Measurements from ENCODE around the gene DIP2B.
"Not testable (repeated sequence)": the region's sequence is repeated elsewhere in the genome, so short reads cannot be mapped to it uniquely, and the experiment has no call there.

Gene DIP2B

DNA sequence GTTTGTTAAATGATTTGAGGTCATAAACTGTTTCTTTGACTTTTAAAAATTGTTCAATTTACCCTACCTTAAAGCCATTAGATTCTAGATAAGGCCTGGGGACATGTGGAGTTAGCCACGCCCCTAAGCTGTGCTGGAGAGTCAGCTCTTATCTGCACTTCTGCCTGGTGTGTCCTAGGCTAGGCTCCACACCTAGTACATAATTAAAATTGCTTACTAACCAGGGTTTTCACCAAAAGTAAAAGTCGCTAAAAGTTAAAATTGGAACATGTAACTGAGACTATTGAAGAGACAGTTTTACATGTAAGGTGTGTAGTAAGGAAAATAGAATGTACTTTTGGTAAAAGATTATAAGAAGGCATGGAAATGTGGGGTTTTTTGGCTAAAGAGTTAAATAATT is 264.0 kb downstream of the DIP2B start:
- peak overlapping the region in 1 of 2 donors; percentile 23 for H3K27ac ChIP-seq (ENCODE audit: low read depth in 2 of 2, low read length in 2 of 2)

DNA sequence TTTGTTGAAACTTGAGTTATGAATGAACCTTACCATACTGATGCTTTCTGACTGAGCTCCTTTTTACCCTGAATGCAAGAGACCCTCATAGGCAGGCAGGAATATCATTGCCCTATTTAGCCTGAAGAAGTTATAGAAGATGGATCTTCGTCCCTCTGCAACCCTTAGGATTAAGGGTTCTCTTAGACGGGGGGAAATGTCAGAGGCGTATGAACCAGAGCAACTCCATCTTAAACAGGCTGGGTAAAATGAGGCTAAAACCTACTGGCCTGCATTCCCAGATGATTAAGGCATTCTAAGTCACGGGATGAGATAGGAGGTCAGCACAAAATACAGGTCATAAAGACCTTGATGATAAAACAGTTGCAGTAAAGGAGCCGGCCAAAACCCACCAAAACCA is 266.6 kb downstream of the DIP2B start:
- no peaks in the 10 kb centered on the region for H3K27me3 ChIP-seq (ENCODE audit: control insufficient read depth in 2 of 2, insufficient read depth in 2 of 2, low read length in 2 of 2)
- H3K4me3 ChIP-seq (ENCODE audit: low read length in 2 of 2): no peak overlapping the region
- H3K36me3 ChIP-seq (ENCODE audit: control insufficient read depth in 2 of 2, insufficient read depth in 2 of 2, low read length in 2 of 2): peaks cover 0 to 10% of the 10 kb centered on the region in 2 donors
- no peaks in the 10 kb centered on the region for H3K9me3 ChIP-seq (ENCODE audit: control insufficient read depth in 2 of 2, low read length in 2 of 2)
- no peak overlapping the region for H3K27ac ChIP-seq (ENCODE audit: low read depth in 2 of 2, low read length in 2 of 2)
- peaks cover 9 to 12% of the 10 kb centered on the region in 2 donors for H3K4me1 ChIP-seq (ENCODE audit: control insufficient read depth in 2 of 2, insufficient read depth in 2 of 2, low read length in 2 of 2)
- H3K9ac ChIP-seq (ENCODE audit: low read depth in 1 of 2, low read length in 2 of 2): no peak overlapping the region

More for the DNA sequence above, 264.0 kb downstream of the DIP2B start:
- Histone ChIP-seq H3K36me3 (ENCODE audit: control insufficient read depth in 2 of 2, insufficient read depth in 2 of 2, low read length in 2 of 2) (peaks cover 0 to 10% of the 10 kb centered on the region in 2 donors), H3K4me1 (ENCODE audit: control insufficient read depth in 2 of 2, insufficient read depth in 2 of 2, low read length in 2 of 2) (peaks cover 13 to 23% of the 10 kb centered on the region in 2 donors)
- H3K9me3 ChIP-seq (ENCODE audit: control insufficient read depth in 2 of 2, low read length in 2 of 2); H3K4me3 ChIP-seq (ENCODE audit: low read length in 2 of 2); H3K9ac ChIP-seq (ENCODE audit: low read depth in 1 of 2, low read length in 2 of 2); H3K27me3 ChIP-seq (ENCODE audit: control insufficient read depth in 2 of 2, insufficient read depth in 2 of 2, low read length in 2 of 2): not testable (repeated sequence)

DNA sequence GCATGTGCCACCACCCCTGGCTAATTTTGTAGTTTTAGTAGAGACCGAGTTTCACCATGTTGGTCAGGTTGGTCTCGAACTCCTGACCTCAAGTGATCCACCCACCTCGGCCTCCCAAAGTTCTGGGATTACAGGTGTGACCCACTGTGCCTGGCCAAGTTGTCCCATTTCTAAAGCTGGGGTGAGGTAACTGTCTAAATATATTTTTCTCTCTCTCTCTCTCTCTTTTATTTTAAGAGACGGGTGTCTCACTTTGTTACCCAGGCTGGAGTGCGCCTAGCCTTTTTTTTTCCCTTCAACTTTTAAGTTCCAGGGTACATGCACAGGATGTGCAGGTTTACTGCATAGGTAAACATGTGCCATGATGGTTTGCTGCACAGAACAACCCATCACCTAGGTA is 267.7 kb downstream of the DIP2B start:
- no peaks in the 10 kb centered on the region for H3K9me3 ChIP-seq (ENCODE audit: control insufficient read depth in 2 of 2, low read length in 2 of 2)
- H3K9ac ChIP-seq (ENCODE audit: low read depth in 1 of 2, low read length in 2 of 2): no peak overlapping the region
- peaks cover 11 to 14% of the 10 kb centered on the region in 2 donors for H3K4me1 ChIP-seq (ENCODE audit: control insufficient read depth in 2 of 2, insufficient read depth in 2 of 2, low read length in 2 of 2)
- H3K36me3 ChIP-seq (ENCODE audit: control insufficient read depth in 2 of 2, insufficient read depth in 2 of 2, low read length in 2 of 2): peaks cover 0 to 10% of the 10 kb centered on the region in 2 donors
- H3K27ac ChIP-seq (ENCODE audit: low read depth in 2 of 2, low read length in 2 of 2): no peak overlapping the region
- H3K27me3 ChIP-seq (ENCODE audit: control insufficient read depth in 2 of 2, insufficient read depth in 2 of 2, low read length in 2 of 2): no peaks in the 10 kb centered on the region
- no peak overlapping the region for H3K4me3 ChIP-seq (ENCODE audit: low read length in 2 of 2)

DNA sequence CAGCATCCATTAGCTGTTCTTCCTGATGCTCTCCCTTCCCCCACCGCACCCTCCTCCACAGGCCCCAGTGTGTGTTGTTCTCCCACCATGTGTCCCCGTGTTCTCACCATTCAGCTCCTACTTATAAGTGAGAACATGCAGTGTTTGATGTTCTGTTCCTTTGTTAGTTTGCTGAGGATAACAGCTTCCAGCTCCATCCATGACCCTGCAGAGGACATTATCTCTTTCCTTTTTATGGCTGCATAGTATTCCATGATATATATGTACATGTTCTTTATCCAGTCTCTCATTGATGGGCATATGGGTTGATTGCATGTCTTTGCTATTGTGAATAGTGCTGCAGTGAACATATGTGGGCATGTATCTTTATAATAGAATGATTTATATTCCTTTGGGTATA is 268.1 kb downstream of the DIP2B start:
- Histone ChIP-seq H3K4me1 (ENCODE audit: control insufficient read depth in 2 of 2, insufficient read depth in 2 of 2, low read length in 2 of 2) (peaks cover 10 to 17% of the 10 kb centered on the region in 2 donors), H3K4me3 (ENCODE audit: low read length in 2 of 2) (no peak overlapping the region), H3K27me3 (ENCODE audit: control insufficient read depth in 2 of 2, insufficient read depth in 2 of 2, low read length in 2 of 2) (no peaks in the 10 kb centered on the region), H3K36me3 (ENCODE audit: control insufficient read depth in 2 of 2, insufficient read depth in 2 of 2, low read length in 2 of 2) (peaks cover 0 to 10% of the 10 kb centered on the region in 2 donors), H3K9me3 (ENCODE audit: control insufficient read depth in 2 of 2, low read length in 2 of 2) (no peaks in the 10 kb centered on the region), H3K9ac (ENCODE audit: low read depth in 1 of 2, low read length in 2 of 2) (no peak overlapping the region), H3K27ac (ENCODE audit: low read depth in 2 of 2, low read length in 2 of 2) (no peak overlapping the region)

DNA sequence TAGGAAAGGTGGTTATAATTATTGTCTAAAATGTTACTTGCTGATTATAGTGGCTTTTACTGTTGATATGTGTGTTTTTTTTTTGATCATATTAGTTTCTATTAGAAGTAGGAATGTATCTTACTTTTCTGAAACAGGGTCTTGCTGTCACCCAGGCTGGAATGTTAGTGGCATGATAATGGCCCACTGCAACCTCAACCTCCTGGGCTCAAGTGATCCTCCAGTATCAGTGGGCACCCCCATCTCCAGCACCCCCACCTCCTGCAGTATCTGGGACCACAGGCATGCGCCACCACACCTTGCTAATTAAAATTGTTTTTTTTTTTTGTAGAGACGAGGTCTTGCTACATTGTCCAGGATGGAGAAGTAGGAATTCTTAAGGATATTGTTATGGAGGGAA is 270.5 kb downstream of the DIP2B start:
- Histone ChIP-seq H3K36me3 (ENCODE audit: control insufficient read depth in 2 of 2, insufficient read depth in 2 of 2, low read length in 2 of 2) (peaks cover 0 to 9% of the 10 kb centered on the region in 2 donors), H3K9ac (ENCODE audit: low read depth in 1 of 2, low read length in 2 of 2) (no peak overlapping the region), H3K9me3 (ENCODE audit: control insufficient read depth in 2 of 2, low read length in 2 of 2) (no peaks in the 10 kb centered on the region)

DNA sequence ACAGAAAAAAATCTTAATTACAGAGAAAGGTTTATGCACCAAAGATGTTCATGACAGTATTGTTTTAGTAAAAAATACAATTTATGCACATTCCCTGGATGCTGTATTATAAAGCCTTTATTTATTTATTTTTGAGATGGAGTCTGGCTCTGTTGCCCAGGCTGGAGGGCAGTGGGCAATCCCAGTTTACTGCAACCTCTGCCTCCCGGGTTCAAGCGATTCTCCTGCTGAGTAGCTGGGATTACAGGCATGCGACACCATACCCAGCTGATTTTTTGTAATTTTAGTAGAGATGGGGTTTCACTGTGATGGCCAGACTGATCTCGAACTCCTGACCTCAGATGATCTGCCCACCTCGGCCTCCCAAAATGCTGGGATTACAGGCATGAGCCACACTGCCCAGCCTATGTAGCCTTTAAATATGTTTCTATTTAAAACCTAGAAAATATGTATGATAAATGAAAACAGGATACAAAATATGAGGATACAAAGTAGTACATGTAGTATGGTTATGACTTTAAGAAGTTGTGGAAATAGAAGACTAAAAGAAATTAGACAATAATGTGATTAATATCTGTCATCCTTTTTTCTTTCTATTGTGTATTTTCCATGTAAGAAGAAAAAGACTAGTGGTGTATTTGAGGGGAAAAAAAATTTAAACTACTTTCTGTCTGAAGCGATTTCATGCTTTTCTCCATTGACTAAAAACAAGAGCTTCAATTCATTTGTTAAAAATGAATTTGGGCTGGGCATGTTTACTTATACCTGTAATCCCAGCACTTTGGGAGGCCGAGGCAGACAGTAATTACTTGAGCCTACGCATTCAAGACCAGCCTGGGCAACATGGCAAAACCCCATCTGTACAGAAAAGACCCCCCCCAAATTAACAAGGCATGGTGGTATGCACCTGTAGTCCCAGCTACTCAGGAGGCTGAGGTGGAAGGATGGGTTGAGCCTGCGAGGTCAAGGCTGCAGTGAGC is 272.3 kb downstream of the DIP2B start:
- H3K9ac ChIP-seq (ENCODE audit: low read depth in 1 of 2, low read length in 2 of 2): no peak overlapping the region
- H3K4me1 ChIP-seq (ENCODE audit: control insufficient read depth in 2 of 2, insufficient read depth in 2 of 2, low read length in 2 of 2): peaks cover 10 to 20% of the 10 kb centered on the region in 2 donors
- H3K4me3 ChIP-seq (ENCODE audit: low read length in 2 of 2): no peak overlapping the region
- no peaks in the 10 kb centered on the region for H3K9me3 ChIP-seq (ENCODE audit: control insufficient read depth in 2 of 2, low read length in 2 of 2)
- no peaks in the 10 kb centered on the region for H3K27me3 ChIP-seq (ENCODE audit: control insufficient read depth in 2 of 2, insufficient read depth in 2 of 2, low read length in 2 of 2)
- no peak overlapping the region for H3K27ac ChIP-seq (ENCODE audit: low read depth in 2 of 2, low read length in 2 of 2)
- H3K36me3 ChIP-seq (ENCODE audit: control insufficient read depth in 2 of 2, insufficient read depth in 2 of 2, low read length in 2 of 2): peaks cover 0 to 4% of the 10 kb centered on the region in 2 donors

More for the DNA sequence above, 270.5 kb downstream of the DIP2B start:
- peaks cover 10 to 20% of the 10 kb centered on the region in 2 donors for H3K4me1 ChIP-seq (ENCODE audit: control insufficient read depth in 2 of 2, insufficient read depth in 2 of 2, low read length in 2 of 2)
- H3K27ac ChIP-seq (ENCODE audit: low read depth in 2 of 2, low read length in 2 of 2): no peak overlapping the region
- H3K4me3 ChIP-seq (ENCODE audit: low read length in 2 of 2): no peak overlapping the region
- no peaks in the 10 kb centered on the region for H3K27me3 ChIP-seq (ENCODE audit: control insufficient read depth in 2 of 2, insufficient read depth in 2 of 2, low read length in 2 of 2)

DNA sequence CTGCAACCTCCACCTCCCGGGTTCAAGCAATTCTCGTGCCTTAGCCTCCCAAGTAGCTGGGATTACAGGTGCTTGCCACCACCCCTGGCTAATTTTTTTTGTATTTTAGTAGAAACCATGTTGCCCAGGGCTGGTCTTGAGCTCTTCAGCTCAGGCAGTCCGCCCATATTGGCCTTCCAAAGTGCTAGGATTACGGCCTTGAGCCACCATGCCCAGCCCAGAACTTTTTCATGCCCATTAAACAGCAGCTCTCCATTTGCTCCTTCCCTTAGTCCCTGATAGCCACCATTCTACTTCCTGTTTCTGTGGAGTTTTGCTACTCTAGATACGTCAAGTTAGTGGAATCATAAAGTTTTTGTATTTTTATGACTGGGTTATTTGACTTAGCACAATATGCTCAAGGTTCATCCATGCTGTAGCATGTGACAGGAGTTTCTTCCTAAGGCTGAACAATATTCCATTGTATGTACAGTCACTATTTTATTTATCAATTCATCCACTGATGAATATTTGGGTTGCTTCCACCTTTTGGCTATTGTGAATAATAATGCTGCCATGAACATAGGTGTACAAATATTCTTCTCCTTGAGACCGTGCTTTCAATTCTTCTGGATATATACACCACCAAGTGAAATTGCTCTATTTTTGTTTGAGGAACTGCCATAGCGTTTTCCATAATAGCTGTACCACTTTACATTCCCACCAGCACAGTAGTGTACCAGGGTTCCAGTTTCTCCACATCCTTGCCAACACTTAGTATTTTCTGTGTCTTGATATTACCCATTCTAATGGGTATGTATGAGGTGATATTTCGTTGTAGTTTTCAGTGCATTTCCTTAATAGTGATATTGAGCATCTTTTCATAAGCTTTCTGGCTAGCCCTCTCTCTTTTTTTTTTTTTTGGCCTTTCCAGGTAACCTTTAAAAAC is 274.1 kb downstream of the DIP2B start:
- no peaks in the 10 kb centered on the region for H3K27me3 ChIP-seq (ENCODE audit: control insufficient read depth in 2 of 2, insufficient read depth in 2 of 2, low read length in 2 of 2)
- peaks cover 10 to 20% of the 10 kb centered on the region in 2 donors for H3K4me1 ChIP-seq (ENCODE audit: control insufficient read depth in 2 of 2, insufficient read depth in 2 of 2, low read length in 2 of 2)
- H3K36me3 ChIP-seq (ENCODE audit: control insufficient read depth in 2 of 2, insufficient read depth in 2 of 2, low read length in 2 of 2): peaks cover 0 to 4% of the 10 kb centered on the region in 2 donors
- H3K9ac ChIP-seq (ENCODE audit: low read depth in 1 of 2, low read length in 2 of 2): no peak overlapping the region
- peak overlapping the region; percentile 86 to 88 for H3K27ac ChIP-seq (ENCODE audit: low read depth in 2 of 2, low read length in 2 of 2)
- H3K4me3 ChIP-seq (ENCODE audit: low read length in 2 of 2): peak overlapping the region; percentile 1 to 42
- no peaks in the 10 kb centered on the region for H3K9me3 ChIP-seq (ENCODE audit: control insufficient read depth in 2 of 2, low read length in 2 of 2)

DNA sequence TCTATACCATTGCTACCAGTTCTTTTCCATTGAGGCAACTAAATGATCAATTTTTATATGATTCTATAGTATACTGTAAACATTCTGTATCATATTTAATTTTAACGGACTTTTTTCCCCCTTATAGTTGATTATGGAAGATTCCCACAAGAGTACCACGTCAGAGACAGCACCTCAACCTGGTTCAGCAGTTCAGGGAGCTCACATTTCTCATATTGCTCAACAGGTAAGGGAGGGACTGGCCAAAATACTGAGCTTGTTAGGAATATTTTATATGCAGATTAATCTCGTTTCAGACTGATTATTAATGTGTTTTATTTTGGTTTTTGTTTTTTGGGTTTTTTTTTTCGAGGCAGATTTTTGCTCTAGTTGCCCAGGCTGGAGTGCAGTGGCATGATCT is 275.2 kb downstream of the DIP2B start:
- Histone ChIP-seq H3K36me3 (ENCODE audit: control insufficient read depth in 2 of 2, insufficient read depth in 2 of 2, low read length in 2 of 2) (peaks cover 0 to 4% of the 10 kb centered on the region in 2 donors), H3K4me1 (ENCODE audit: control insufficient read depth in 2 of 2, insufficient read depth in 2 of 2, low read length in 2 of 2) (peaks cover 10 to 20% of the 10 kb centered on the region in 2 donors), H3K9me3 (ENCODE audit: control insufficient read depth in 2 of 2, low read length in 2 of 2) (no peaks in the 10 kb centered on the region), H3K27me3 (ENCODE audit: control insufficient read depth in 2 of 2, insufficient read depth in 2 of 2, low read length in 2 of 2) (no peaks in the 10 kb centered on the region), H3K4me3 (ENCODE audit: low read length in 2 of 2) (no peak overlapping the region), H3K9ac (ENCODE audit: low read depth in 1 of 2, low read length in 2 of 2) (no peak overlapping the region), H3K27ac (ENCODE audit: low read depth in 2 of 2, low read length in 2 of 2) (no peak overlapping the region)

DNA sequence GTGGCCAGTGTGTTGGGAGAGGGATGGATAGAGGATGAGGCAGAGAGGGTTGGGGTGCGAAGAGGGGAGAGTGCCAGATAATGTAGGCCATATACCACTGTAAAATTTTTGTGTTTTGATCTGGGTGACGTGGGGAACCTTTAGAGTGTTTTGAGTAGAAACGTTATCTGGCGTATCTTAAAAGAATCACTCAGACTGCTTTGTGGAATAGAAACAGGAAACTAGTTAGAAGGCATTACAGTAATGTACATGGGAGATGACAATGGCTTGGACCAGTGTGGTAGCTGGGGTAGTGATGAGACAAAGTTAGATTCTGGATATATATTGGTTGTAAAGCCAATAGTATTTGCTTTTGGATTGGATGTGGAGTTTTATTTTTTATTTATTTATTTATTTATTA is 279.7 kb downstream of the DIP2B start:
- Histone ChIP-seq H3K9ac (ENCODE audit: low read depth in 1 of 2, low read length in 2 of 2) (no peak overlapping the region), H3K4me1 (ENCODE audit: control insufficient read depth in 2 of 2, insufficient read depth in 2 of 2, low read length in 2 of 2) (peaks cover 10 to 16% of the 10 kb centered on the region in 2 donors), H3K9me3 (ENCODE audit: control insufficient read depth in 2 of 2, low read length in 2 of 2) (no peaks in the 10 kb centered on the region), H3K27me3 (ENCODE audit: control insufficient read depth in 2 of 2, insufficient read depth in 2 of 2, low read length in 2 of 2) (no peaks in the 10 kb centered on the region), H3K4me3 (ENCODE audit: low read length in 2 of 2) (no peak overlapping the region), H3K27ac (ENCODE audit: low read depth in 2 of 2, low read length in 2 of 2) (no peak overlapping the region), H3K36me3 (ENCODE audit: control insufficient read depth in 2 of 2, insufficient read depth in 2 of 2, low read length in 2 of 2) (peaks cover 4 to 7% of the 10 kb centered on the region in 2 donors)

All from mucosa of rectum (tissue), 2 donors.